ENCODE measurements around the gene ZNF423. TPM values are rescaled to one million over a fixed set of nuclear protein-coding genes. Genes with fewer than 3 reads are reported as not detected.

Gene ZNF423
- total RNA-seq, 1 donor from 2014 or later, result 10.6 TPM

GRCh38 chr16:49454426-49455180 is 401.3 kb downstream of the ZNF423 start:
- Mint-ChIP-seq H3K27me3 (ENCODE audit: low read depth, unreplicated experiment) (peaks cover 39% of the 10 kb centered on the region), H3K4me3 (ENCODE audit: unreplicated experiment) (no peak overlapping the region), H3K9me3 (ENCODE audit: unreplicated experiment) (peaks cover 4% of the 10 kb centered on the region), H3K27ac (ENCODE audit: unreplicated experiment) (no peak overlapping the region), H3K36me3 (ENCODE audit: low read depth, unreplicated experiment) (no peaks in the 10 kb centered on the region), H3K4me1 (ENCODE audit: low read depth, unreplicated experiment) (no peaks in the 10 kb centered on the region)
- no peaks in the 10 kb centered on the region for H3K79me2 ChIP-seq (ENCODE audit: insufficient read depth, low read length)
- H2AFZ ChIP-seq (ENCODE audit: low read depth, low read length), result no peak overlapping the region
- no peaks in the 10 kb centered on the region for H4K20me1 ChIP-seq (ENCODE audit: insufficient read depth, low read length)
- no peak overlapping the region for H3K4me2 ChIP-seq (ENCODE audit: low read length)
- H3K36me3 ChIP-seq (ENCODE audit: insufficient read depth, low read length), result no peaks in the 10 kb centered on the region
- H3K9ac ChIP-seq (ENCODE audit: low read length), result no peak overlapping the region
- DNase-seq (ENCODE audit: low read depth) (no peak), FAIRE-seq (no peak)
- peaks cover 3% of the 10 kb centered on the region for H3K27me3 ChIP-seq (ENCODE audit: insufficient read depth, low read length)
- no peaks in the 10 kb centered on the region for H3K4me1 ChIP-seq (ENCODE audit: insufficient read depth, low read length)
- no peak overlapping the region for H3K27ac ChIP-seq (ENCODE audit: low read depth, low read length)
- TF ChIP-seq CTCF (IDR thresholded peaks at IDR 0.05; ENCODE audit: insufficient read depth, low read depth, low read length) (no peak), EZH2 (IDR thresholded peaks at IDR 0.05; ENCODE audit: insufficient read depth, low read length) (no peak)
- H3K9me3 ChIP-seq (ENCODE audit: insufficient read depth, low read depth, low read length), result no peaks in the 10 kb centered on the region
- H3K4me3 ChIP-seq (ENCODE audit: insufficient read depth, low read depth, low read length), result no peak overlapping the region

GRCh38 chr16:49453983-49454382 is 401.9 kb downstream of the ZNF423 start:
- Histone ChIP-seq H4K20me1 (ENCODE audit: insufficient read depth, low read length) (no peaks in the 10 kb centered on the region), H3K27me3 (ENCODE audit: insufficient read depth, low read length) (peaks cover 3% of the 10 kb centered on the region), H3K4me1 (ENCODE audit: insufficient read depth, low read length) (no peaks in the 10 kb centered on the region), H3K9ac (ENCODE audit: low read length) (no peak overlapping the region), H3K36me3 (ENCODE audit: insufficient read depth, low read length) (no peaks in the 10 kb centered on the region), H3K27ac (ENCODE audit: low read depth, low read length) (no peak overlapping the region), H3K4me3 (ENCODE audit: insufficient read depth, low read depth, low read length) (no peak overlapping the region), H3K79me2 (ENCODE audit: insufficient read depth, low read length) (no peaks in the 10 kb centered on the region), H3K4me2 (ENCODE audit: low read length) (no peak overlapping the region), H2AFZ (ENCODE audit: low read depth, low read length) (no peak overlapping the region), H3K9me3 (ENCODE audit: insufficient read depth, low read depth, low read length) (no peaks in the 10 kb centered on the region)
- no peak overlapping the region for H3K4me3 Mint-ChIP-seq (ENCODE audit: unreplicated experiment)
- H3K27me3 Mint-ChIP-seq (ENCODE audit: low read depth, unreplicated experiment), result peaks cover 39% of the 10 kb centered on the region
- no peak overlapping the region for H3K27ac Mint-ChIP-seq (ENCODE audit: unreplicated experiment)
- peaks cover 4% of the 10 kb centered on the region for H3K9me3 Mint-ChIP-seq (ENCODE audit: unreplicated experiment)
- FAIRE-seq (no peak), DNase-seq (ENCODE audit: low read depth) (no peak)
- no peaks in the 10 kb centered on the region for H3K36me3 Mint-ChIP-seq (ENCODE audit: low read depth, unreplicated experiment)
- no peaks in the 10 kb centered on the region for H3K4me1 Mint-ChIP-seq (ENCODE audit: low read depth, unreplicated experiment)
- no peak for TF ChIP-seq CTCF (IDR thresholded peaks at IDR 0.05; ENCODE audit: insufficient read depth, low read depth, low read length)
- no peak for TF ChIP-seq EZH2 (IDR thresholded peaks at IDR 0.05; ENCODE audit: insufficient read depth, low read length)

DNA sequence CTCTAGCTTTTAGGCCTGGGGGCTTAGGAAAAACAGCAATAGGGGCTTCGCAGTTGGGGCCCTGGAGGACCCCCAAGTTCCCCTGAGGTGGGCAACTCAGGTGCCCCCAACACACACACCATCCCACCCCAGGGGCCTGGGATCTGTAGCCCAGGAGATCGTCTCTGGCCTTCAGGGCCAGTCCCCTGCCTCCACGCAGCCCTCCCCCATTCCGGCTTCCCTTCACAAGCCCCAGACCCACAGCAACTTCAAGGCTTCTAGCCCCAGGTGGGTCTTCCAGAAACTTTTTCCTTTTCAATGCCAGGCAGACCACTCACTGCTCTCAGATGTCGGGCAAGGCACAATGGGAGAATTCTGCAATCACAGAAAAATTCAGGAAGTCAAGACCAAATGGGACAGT is 402.9 kb downstream of the ZNF423 start:
- no peak for DNase-seq (ENCODE audit: low read depth)
- Mint-ChIP-seq H3K36me3 (ENCODE audit: low read depth, unreplicated experiment) (no peaks in the 10 kb centered on the region), H3K27me3 (ENCODE audit: low read depth, unreplicated experiment) (peaks cover 39% of the 10 kb centered on the region), H3K9me3 (ENCODE audit: unreplicated experiment) (peaks cover 4% of the 10 kb centered on the region), H3K27ac (ENCODE audit: unreplicated experiment) (no peak overlapping the region), H3K4me1 (ENCODE audit: low read depth, unreplicated experiment) (no peaks in the 10 kb centered on the region), H3K4me3 (ENCODE audit: unreplicated experiment) (no peak overlapping the region)
- no peaks in the 10 kb centered on the region for H3K9me3 ChIP-seq (ENCODE audit: insufficient read depth, low read depth, low read length)
- TF ChIP-seq EZH2 (IDR thresholded peaks at IDR 0.05; ENCODE audit: insufficient read depth, low read length) (no peak), CTCF (IDR thresholded peaks at IDR 0.05; ENCODE audit: insufficient read depth, low read depth, low read length) (no peak)
- no peak overlapping the region for H3K4me3 ChIP-seq (ENCODE audit: insufficient read depth, low read depth, low read length)
- H3K9ac ChIP-seq (ENCODE audit: low read length), result no peak overlapping the region
- H3K79me2 ChIP-seq (ENCODE audit: insufficient read depth, low read length), result no peaks in the 10 kb centered on the region
- no peak overlapping the region for H3K27ac ChIP-seq (ENCODE audit: low read depth, low read length)
- no peak for FAIRE-seq
- H3K36me3 ChIP-seq (ENCODE audit: insufficient read depth, low read length), result no peaks in the 10 kb centered on the region
- no peak overlapping the region for H2AFZ ChIP-seq (ENCODE audit: low read depth, low read length)
- peaks cover 3% of the 10 kb centered on the region for H3K27me3 ChIP-seq (ENCODE audit: insufficient read depth, low read length)
- H4K20me1 ChIP-seq (ENCODE audit: insufficient read depth, low read length), result no peaks in the 10 kb centered on the region
- no peaks in the 10 kb centered on the region for H3K4me1 ChIP-seq (ENCODE audit: insufficient read depth, low read length)
- no peak overlapping the region for H3K4me2 ChIP-seq (ENCODE audit: low read length)

Measured in astrocyte (in vitro differentiated cells and primary cell).